ENCODE results near the gene TARBP2.

- no peak for TF ChIP-seq POLR2A (IDR thresholded peaks at IDR 0.05)
- no peak for TF ChIP-seq CTCF (IDR thresholded peaks at IDR 0.05)
- no peak for TF ChIP-seq POLR2AphosphoS5 (IDR thresholded peaks at IDR 0.05)
Observed at GRCh38 chr12:53505555-53506449, 4.7 kb downstream of the TARBP2 start.

Measured in gastroesophageal sphincter (tissue), 3 donors.